ENCODE data around the gene TMEFF1. TPM values are rescaled to one million over a fixed set of nuclear protein-coding genes. Genes with fewer than 3 reads are reported as not detected.

The TMEFF1 gene
- total RNA-seq, 1 experiment from 2014 or later, result 65.5 TPM

DNA sequence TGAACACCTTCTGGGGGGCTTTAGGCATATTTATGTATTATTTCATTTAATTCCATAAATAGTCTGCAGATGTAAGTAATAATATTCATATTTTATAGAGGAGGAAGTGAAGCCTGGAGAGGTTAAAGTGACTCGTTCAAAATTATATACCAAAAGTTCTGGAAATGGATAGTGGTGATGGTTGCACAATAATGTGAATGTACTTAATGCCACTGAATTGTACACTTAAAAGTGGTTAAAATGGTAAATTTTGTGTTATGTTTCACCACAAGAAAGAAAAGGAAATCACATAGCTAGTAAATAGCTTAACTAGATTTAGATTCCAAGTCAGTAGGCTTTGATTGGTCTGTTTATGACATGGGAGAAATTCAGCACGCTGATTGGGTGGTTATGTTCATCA is 13.0 kb upstream of the TMEFF1 start:
- Mint-ChIP-seq H3K9me3 (no peaks in the 10 kb centered on the region), H3K36me3 (ENCODE audit: insufficient read depth in 1 of 3, low read depth in 3 of 3) (no peaks in the 10 kb centered on the region), H3K4me3 (no peak overlapping the region), H3K27me3 (ENCODE audit: low read depth) (no peaks in the 10 kb centered on the region), H3K4me1 (peaks cover 8 to 17% of the 10 kb centered on the region in 2 experiments), H3K27ac (no peak overlapping the region)
- Histone ChIP-seq H3K4ac (ENCODE audit: low read depth, low read length) (no peak overlapping the region), H2BK5ac (ENCODE audit: insufficient read length, low read length) (no peak overlapping the region), H3K9me3 (ENCODE audit: control insufficient read depth, low read depth, low read length) (no peaks in the 10 kb centered on the region), H3K79me2 (ENCODE audit: insufficient read depth, low read length) (no peaks in the 10 kb centered on the region), H2AFZ (ENCODE audit: low read length) (no peak overlapping the region), H3T11ph (ENCODE audit: low read length) (no peak overlapping the region), H2BK120ac (ENCODE audit: low read depth, low read length, poor library complexity, severe bottlenecking) (no peak overlapping the region), H3K9ac (ENCODE audit: extremely low read depth, insufficient read length, low read length) (no peak overlapping the region), H3K27ac (ENCODE audit: insufficient read length, low read depth, low read length) (no peak overlapping the region), H3K79me1 (ENCODE audit: insufficient read depth, low read depth, low read length, poor library complexity, severe bottlenecking) (no peaks in the 10 kb centered on the region), H3K14ac (ENCODE audit: insufficient read depth, low read length) (no peak overlapping the region), H4K8ac (replicated peaks; ENCODE audit: insufficient read length, low read depth, low read length) (no peak overlapping the region), H3K4me2 (ENCODE audit: insufficient read depth, insufficient read length, low read length) (no peak overlapping the region), H3K27me3 (ENCODE audit: insufficient read depth, low read length) (no peaks in the 10 kb centered on the region), H4K5ac (ENCODE audit: insufficient read length, low read depth, low read length) (no peak overlapping the region), H2BK20ac (ENCODE audit: low read depth, low read length, poor library complexity, severe bottlenecking) (no peak overlapping the region), H4K20me1 (ENCODE audit: control insufficient read depth, insufficient read depth, insufficient read length) (no peaks in the 10 kb centered on the region), H3K18ac (ENCODE audit: insufficient read length, low read depth, low read length) (no peak overlapping the region), H3K23ac (ENCODE audit: insufficient read length, low read depth, low read length) (no peak overlapping the region), H2BK15ac (ENCODE audit: low read depth, low read length) (no peak overlapping the region), H2BK12ac (ENCODE audit: insufficient read length, low read depth, low read length) (no peak overlapping the region), H4K91ac (ENCODE audit: insufficient read length, low read depth, low read length) (no peak overlapping the region), H2AK5ac (ENCODE audit: insufficient read length, low read length) (no peak overlapping the region), H3K56ac (ENCODE audit: insufficient read length, low read depth, low read length) (no peak overlapping the region), H3K23me2 (ENCODE audit: insufficient read length, low read depth, low read length, poor library complexity, severe bottlenecking) (no peaks in the 10 kb centered on the region), H3K4me1 (ENCODE audit: insufficient read depth, low read length) (no peaks in the 10 kb centered on the region)
- TF ChIP-seq CTCF (conservative IDR thresholded peaks at IDR 0.05), result no peak
- no CpG with 5 or more reads among the region's 2 CpGs for WGBS (ENCODE audit: extremely low coverage, insufficient read length, low lambda C conversion rate)
- DNase-seq, result no peak
